Activated effector memory CD4-positive, alpha-beta T cell treated with anti-CD3 and anti-CD28 coated beads, Interleukin-2, amount 50 U/mL, for 16 hours (primary cell): ENCODE results near the gene SERTAD2.

Source experiments
- DNase-seq: peaks from one replicate; pipeline ENCODE4 v3.0.0-alpha.2; 2020

Gene SERTAD2

DNA sequence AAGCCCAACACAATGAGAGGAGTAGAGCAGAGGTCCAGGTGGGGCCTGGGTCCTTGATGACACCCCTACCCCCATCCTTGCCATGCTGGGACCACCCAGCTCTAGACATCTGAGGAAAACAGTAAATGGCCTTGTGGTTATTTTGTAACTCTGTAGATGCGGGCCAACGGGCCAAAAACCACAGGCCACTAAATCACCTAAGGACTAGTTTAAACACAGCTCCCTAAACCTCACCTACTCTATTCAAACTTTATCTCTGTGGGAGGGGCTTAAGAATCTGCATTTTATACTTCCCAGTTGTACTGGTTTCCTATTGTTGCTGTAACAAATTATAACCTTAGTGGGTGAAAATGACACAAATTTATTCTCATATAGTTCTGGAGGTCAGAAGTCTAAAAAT lies 19.0 kb upstream of the SERTAD2 start:
- no peak for DNase-seq

DNA sequence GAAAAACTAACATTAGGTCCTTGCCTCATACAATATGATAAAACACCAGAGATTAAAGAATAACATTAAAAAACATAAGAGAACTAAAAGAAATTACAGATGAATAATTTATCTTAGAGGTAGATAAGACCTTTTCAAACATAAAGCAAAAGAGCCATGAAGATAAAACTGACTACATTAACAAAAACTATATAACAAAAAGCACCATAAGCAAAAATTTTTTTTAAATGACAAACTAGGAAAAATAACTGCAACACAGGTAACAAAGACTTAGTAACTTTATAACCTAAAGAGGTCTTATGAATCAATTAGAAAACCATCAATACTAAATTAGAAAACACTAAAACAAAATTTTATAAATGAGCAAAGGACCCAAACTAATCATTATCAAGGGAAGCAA lies 16.3 kb upstream of the SERTAD2 start:
- DNase-seq, result no peak

DNA sequence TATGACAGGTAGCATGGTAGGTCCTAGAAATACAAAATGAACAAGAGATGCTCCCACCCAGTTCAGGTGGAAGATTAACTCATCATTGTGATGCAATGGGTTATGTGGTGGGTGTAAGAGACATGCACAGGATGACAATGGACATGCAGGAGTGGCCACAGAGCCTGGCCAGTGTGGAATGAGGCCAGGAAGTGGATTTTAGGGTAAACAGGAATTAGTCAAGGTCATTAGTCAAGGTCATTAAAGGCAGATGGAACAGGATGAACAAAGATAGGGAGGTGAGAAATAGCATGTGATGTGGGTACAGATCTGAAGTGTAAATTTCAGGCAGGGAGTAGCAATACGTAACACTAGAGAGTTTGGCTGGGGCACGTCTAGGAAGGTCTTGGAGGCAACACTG lies 15.6 kb upstream of the SERTAD2 start:
- no peak for DNase-seq

DNA sequence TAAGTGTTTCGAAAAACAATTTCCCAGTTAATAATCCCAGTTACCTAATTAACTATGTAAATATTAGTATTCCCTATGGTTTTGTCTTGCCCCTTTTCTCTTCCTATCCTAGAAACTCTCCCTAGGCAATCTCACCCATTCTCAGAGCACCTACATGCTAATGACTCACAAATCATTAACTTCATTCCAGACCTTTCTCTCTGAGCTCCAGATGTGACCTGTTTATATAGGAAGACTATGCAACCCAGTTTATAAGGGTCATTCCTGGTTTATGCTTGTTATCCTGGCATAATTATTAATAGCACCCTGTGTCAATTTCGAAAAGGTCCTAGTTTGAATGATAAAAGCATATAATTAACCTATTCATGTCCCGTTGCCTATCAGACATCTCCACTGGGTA lies 14.8 kb upstream of the SERTAD2 start:
- DNase-seq, result no peak

DNA sequence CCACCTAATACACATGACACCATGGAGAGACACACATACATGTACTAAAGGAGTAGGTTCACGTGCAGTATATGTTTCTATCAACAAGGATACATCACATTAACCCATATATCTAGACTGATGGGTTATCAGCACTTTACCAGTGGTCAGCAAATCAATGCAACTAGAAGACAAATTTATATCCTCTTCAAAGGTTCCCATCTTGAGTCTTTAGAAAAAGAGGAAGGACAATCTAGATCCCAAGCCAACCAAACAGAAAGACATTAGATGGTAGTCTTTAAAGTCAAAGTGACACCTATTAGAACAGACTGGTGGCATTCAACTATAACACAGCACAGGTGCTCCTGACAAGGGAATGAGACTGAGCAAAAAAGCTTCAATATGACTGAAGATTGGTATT lies 13.8 kb upstream of the SERTAD2 start:
- DNase-seq, result no peak

DNA sequence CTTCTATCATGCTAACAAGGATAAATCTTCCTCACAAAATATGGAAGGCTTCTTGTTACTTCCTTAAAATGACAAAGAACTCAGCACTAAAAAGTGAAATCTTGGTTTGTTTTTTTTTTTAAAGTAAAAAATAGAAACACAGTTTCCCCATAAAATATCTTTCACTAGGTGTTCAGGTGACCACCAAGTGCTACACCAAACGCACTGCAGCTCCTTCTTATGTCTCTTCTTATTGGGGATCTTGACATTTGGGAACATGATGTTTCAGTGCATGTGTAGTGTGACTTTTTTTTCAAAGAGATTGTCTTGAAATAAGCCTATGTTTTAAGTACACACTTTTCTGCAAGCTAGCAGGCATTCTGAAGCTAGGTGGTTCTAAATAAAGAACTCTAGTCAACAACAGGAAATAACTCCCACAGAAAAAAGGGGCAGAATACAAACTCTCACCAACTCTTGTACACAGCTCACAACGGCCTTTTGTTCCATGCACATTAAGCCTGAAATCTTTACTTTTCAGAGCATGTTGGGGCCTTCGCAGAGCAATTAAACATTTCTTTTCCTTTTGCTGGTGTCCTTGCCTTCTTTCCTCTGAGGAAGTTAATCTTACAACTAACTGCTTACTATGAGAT lies 13.2 kb upstream of the SERTAD2 start:
- DNase-seq, result no peak

DNA sequence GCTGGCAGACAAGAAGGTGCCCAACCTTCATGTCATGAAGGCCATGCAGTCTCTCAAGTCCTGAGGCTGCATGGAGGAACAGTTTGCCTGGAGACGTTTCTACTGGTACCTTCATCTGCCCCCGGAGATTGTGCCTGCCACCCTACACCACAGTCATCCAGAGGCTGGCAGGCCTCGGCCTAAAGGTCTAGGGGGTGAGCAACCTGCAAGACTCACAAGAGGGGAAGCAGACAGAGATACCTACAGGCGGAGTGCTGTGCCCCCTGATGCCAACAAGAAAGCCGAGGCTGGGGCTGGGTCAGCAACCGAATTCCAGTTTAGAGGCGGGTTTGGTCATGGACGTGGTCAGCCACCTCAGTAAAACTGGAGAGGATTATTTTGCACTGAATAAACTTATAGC lies 12.0 kb upstream of the SERTAD2 start:
- DNase-seq, result no peak

DNA sequence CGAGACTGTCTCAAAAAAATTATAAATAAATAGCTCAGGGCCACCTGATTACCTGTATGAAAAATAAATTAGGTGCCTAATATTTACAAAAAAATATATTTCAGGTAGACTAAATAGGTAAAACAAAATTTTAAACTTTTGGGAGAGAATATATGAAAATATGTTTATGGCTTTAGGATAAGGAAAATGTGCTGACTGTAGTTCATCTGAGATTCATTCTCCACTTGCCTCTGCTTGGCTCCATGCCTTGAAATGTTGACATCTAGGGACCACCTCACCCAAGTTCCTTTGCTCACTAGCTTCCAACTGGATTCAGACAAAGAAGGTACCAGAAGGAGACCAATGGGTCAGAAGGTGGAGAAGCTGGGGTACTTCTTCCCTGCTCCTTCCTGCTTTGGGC lies 9.7 kb upstream of the SERTAD2 start:
- DNase-seq, result no peak

DNA sequence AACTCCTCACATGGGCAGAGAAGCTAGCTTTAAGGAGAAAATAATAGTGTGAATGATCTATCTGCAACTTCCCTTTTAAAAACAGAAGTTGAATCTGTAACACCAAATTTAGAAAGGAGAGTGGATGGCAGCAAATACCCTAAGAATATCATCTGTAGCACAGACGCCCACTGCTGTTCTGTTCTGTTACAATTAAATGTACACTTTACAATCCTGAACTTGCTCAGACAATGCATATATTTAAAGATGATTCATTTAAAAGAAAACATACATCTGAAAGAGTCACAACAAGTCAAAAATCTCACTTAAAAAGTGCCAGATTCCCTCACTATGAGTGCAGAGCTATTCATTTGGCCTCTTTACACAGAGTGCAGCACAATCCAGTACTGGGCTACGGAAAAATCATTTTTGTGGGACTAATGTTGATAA lies 8.0 kb upstream of the SERTAD2 start:
- no peak for DNase-seq

DNA sequence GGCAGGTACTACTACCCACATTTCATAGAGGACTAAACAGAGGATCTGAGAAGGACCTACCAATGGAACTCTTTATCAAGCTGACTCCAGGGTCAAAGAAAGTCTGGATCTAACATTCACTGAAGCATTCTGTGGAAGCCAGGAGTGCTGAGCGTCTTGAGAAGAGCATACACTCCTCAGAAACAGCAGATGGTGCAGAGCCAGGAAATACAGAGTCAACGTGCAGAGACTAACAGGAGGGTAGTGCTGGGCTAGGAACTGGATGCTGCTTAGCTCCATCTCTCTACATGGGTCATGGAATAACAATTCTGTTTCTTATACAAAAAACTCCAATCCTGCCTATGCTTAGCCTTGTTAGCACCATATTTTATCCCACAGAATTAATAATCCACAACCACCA lies 5.5 kb upstream of the SERTAD2 start:
- no peak for DNase-seq

DNA sequence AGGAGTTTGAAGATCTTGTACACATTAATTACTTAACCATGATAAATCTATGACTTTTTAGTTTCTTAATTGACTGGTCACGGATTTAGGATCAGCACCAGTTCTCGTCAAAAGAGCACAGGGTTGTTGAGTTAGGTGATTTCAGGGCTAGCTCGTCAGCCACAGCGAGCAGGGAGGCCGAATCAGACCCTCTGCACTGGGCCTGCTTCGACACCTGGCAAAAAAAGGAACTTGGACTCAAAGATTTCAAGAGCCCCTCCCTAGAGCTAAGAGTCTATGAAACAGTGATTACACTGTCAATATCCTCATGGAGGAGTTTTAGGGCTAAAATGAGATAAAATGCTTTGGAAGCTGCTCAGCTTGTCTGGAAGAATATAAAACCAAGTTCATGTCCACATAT lies 4.6 kb upstream of the SERTAD2 start:
- no peak for DNase-seq

DNA sequence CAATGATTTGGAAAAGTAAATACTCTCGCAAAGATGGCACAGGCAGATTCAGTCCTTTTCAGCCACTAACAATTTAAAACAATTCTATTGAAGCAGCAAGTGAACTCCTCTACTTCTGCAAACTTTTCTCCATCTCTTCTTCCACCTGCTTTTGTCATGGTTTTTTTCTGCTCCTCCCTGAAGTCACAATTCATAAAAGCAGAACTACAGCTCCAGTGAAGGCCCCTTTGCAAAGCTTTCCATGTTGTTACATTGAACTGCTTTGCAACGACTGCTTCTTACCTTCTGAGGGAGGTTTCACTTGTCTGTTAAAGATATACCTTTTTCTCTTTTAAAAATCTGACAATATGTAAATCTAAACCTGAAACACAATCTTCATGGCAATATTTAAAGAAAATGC lies 3.7 kb upstream of the SERTAD2 start:
- no peak for DNase-seq

DNA sequence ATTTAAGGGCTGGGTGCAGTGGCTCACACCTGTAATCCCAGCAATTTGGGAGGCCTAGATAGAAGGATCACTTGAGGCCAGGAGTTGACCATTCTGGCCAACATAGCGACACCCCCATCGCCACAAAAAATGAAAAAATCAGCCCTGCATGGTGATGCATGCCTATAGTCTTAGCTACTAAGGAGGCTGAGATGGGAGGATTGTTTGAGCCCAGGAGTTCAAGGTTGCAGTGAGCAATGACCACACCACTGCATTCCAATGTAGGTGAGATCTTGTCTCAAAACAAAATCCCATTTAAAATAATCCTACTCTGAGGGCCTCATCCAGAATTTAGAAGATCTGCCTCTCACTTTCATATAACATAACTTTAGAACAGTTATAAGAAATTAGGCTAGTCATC lies 2.7 kb upstream of the SERTAD2 start:
- no peak for DNase-seq

DNA sequence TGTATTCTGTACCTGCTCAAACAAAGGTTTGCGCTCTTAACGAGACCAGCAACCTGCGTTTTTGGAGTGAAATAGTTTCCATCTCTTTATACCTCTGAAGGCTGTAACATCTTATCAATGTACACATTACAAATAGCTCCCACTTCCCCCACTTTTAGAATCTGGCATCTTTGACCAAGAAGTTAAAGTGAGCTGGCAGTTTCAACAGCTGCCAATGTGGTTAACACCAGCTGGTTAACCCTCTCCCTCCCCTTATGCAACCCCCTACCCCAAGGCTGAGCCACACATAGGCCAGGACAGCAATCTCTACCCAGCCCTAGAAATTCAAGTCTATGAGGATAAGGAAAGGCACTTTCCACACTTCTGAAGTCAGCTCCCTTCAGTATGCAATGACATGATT lies 2.2 kb upstream of the SERTAD2 start:
- DNase-seq, result no peak

DNA sequence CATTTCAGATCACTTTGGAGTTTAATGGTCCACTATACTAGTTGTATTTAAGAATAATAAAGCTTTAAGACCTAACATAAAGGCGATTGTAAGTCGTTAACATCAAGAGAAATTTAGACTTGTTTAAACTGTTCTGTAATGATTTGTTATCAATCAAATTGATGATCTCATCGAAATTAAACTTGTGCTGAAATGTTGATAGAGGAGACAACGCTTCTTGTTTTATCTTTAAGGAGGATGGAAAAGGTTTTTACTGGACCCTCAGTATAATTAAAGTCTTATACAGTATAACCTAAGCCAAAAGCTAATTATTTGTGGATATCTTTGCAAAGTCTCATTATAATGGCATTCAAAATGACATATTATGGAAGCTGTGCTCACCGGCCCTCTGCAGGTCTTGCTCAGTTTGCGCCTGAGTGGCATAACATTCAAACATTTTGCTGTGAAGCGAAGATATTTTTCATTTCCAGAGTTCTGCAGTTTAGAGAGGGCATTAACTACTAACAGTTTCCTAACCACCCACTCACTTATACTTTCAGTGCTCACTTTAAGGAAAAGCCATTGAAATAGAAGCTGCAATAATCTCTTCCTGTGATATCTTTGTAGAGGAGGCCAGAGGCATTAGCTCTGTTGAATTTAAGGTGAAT lies 1.4 kb upstream of the SERTAD2 start:
- DNase-seq, result peak; percentile 72

DNA sequence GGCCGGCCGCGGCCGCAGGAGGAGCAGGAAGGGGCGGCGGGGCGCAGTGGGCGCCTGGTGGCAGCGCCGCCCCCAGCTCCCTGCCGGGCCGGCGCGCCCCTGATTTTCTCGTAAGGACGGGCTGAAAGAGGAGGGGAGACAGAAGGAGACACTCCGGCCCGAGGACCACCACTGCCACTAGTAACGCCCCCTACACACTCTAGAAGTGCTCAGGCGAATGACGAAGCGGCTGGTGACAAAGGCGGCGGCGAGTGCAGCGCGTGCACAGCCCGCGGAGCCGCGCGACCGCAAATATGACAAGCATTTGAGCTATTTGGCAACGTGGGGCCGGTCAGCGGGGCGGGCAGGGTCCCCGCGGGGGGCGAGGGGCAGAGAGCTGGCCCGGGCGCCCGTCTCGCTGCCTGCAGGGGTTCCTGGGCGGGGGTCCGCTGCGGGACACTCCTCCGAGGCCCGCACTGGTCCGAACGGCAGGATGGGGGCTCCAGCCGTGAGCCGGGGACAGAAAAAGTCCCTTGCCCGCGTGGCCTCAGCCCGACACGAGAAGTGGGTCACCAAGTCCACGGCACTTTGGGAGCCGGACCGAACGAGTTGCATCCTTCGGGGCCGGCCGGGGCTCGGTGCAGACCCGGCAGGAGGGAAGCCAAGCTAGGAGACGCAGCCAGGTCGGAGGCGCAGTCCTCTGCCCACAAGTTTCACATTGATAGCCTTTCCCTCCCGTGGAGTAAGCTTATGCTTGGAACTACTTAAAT lies 524 bp upstream of the SERTAD2 start:
- DNase-seq, result peak; percentile 85

DNA sequence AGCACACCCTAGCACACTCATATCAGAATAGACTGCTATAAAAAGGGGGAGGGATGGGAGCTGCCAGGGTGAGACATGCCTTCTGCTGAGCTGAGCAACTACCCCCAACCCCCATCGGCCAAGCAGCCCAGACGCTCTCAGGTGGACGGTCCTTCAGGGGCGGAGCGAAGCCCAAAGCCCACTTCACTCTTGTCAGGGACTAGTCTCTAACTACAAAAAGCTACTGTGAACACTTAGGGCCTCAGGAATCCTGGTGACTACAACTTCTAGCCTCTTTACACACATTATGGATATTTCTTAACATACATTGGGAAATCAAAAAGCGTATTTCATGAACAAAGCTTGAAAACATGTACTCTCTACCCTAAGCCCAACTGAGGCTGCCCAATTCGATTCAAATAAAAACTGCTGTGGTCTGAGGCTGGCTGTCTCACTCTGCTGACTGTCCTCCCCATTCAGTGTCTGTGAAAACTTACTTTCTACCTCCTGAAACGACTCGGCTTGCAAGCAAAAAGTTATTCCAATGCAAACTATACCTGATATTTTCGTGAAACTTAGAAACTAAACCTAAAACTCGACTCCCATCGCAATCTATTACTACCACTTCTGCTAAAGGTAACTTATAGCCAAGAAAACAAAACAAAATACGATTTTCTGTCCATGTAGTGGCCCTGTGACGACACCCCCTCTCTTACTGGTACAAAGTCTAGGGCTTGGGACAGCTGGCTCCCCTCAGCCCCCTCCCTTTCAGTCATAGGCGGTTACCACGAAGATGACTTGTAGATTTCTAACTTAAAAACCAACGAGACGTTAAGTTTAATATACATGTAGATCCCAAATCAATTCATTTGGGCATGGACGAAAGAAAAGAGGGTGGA lies 1.2 kb downstream of the SERTAD2 start:
- peak; percentile 66 for DNase-seq

DNA sequence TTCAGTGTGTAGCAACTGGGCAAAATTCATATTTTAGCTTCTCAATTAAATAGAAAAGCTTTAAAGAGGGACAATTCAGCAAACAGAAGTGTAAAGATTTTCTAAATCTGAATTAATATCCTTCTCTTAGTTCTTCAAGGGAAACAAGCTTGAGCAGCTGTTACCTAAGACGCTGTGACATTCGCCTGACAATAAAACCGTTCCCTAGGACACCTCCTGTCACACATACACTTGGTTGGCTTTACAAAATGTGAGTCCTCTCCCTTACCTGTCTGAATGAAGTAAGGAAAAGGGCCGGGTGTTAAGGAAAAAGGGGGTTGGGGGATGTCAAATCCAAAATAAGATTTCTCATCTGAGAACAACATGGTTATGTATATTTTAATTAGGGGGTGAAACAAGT lies 2.1 kb downstream of the SERTAD2 start:
- DNase-seq, result no peak

DNA sequence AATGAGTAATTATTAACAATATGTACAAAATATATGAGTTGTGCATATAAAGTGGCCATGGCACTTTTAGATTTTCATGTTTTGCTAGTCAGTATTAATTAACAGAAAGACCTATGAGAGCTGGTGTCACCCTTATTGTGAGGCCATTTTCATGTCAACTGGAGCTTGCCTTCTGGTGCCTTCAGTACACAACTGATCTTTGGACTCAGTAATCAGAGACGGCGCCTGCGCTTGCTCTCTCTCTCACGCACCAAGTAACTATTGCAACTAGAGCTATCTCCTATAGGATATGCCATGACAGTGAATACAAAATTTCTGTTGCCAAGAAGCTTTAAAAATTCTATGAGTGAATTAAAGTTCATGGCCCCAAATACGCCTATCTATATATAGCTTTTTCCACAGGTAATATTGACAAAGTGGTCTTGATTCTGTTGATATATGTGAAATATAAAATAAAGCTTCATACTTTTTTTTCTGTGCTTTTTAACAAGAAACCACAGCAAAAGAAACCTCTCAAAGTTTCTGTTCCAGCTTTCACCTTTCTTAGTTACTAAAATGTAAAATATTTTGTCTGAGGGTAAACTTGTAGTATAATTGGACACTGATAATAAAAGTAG lies 2.9 kb downstream of the SERTAD2 start:
- DNase-seq, result no peak

DNA sequence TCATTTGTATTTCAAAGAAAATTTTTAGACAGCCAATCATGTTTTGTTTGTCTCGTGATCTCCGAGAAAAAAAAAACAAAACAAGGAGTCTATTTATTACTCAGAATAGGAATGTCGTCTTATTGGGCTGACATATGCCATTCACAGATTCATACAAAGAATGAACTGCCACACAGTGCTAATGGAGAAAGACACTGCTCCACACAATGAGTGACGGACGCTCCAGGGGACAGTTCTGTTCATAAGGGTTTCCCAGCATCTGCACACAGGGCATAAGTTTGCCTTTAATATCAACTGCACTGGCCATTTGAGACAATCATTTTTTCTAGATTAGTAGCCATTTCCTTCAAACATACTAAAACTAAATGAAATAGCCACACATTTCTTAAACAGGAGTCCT lies 3.4 kb downstream of the SERTAD2 start:
- DNase-seq, result no peak

DNA sequence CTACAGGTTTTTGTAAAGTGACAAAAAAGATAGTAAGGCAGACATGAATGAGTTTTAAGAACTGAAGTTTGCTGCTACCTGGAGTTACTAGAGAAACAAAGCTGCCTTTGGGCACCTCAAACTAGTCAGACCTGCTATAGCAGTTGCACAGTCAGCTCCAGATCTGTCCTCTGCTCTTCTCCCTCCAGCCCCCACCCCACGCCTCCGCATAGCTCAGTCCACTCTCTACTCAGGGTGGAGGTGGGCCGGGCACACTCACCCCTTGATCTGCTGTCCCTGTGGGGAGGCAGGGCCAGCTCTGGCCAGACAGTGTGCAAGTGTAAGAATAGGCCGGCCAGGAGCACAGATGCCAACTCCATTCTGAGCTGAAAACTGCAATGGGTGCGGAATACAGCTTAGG lies 4.1 kb downstream of the SERTAD2 start:
- no peak for DNase-seq

DNA sequence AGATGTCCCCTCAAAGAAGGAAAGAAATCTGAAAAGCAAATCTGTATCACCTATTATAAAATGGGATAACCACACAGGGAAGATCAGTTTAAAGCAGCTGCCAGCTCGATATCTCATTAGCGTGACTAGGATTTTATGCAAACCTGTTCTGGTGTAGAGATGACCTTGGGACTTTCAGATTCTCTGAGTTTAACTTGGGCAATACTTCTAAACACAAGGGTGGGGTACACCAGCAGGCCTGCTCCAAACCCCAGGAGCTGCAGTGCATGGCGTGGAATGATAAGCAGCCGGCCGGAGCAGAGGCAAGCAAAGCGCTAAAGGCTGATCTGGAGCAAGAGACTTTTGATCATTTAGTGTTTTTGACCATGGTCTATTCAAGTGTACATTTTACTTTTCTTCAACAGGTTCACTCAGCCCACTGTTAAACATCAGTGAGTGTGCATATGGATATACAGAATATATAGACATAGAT lies 4.7 kb downstream of the SERTAD2 start:
- DNase-seq, result no peak
